Panc1 (cell line): Measurements from ENCODE around the gene SARNP. TPM values are rescaled to one million over a fixed set of nuclear protein-coding genes. Genes with fewer than 3 reads are reported as not detected.

Source experiments
- ATAC-seq: fragments of 200-7000 bp; cut with Tn5 transposase; 2 replicates; pipeline ENCODE4 v1.9.1; 2020; ENCODE audit warnings: mild to moderate bottlenecking, moderate library complexity
- BruUV-seq: library from RNA; stranded (reverse); fragments of 400-500 nt; replicated peaks from 2 replicates; lab custom pipeline; 2021; lab: Mats Ljungman, UMichigan
- CTCF ChIA-PET: fragments of 300-600 bp; sonication (Branson Sonifier 250); formaldehyde crosslinking; loops from one replicate; lab custom pipeline; 2022; ENCODE audit warnings: antibody characterized with exemption; lab: Charles Lee
- POLR2A ChIA-PET: fragments of 300-600 bp; sonication (Branson Sonifier 250); formaldehyde crosslinking; loops from one replicate; lab custom pipeline; 2022; ENCODE audit warnings: antibody characterized with exemption; lab: Charles Lee
- DNase-seq: peaks from one replicate; pipeline ENCODE4 v3.0.0-alpha.2; 2010; ENCODE audit warnings: low read depth, low spot score
- H3K27ac ChIP-seq: 2 replicates; pipeline ENCODE4 v1.5.1; 2011; ENCODE audit warnings: mild to moderate bottlenecking, low read length, inconsistent platforms
- H3K27me3 ChIP-seq: fragments of 200-500 bp; sonication (Bioruptor generic); 2 replicates; pipeline ENCODE4 v1.6.0; 2014; ENCODE audit warnings: low read length, inconsistent platforms; ENCODE audit not compliant: control insufficient read depth, insufficient read depth
- H3K36me3 ChIP-seq: fragments of 200-500 bp; sonication (Bioruptor generic); 2 replicates; pipeline ENCODE4 v1.5.1; 2014; ENCODE audit warnings: inconsistent platforms, mild to moderate bottlenecking, low read length, moderate library complexity; ENCODE audit not compliant: control insufficient read depth, insufficient read depth
- H3K4me1 ChIP-seq: 2 replicates; pipeline ENCODE4 v1.5.1; 2011; ENCODE audit warnings: inconsistent platforms, mild to moderate bottlenecking, low read length, moderate library complexity; ENCODE audit not compliant: control insufficient read depth, insufficient read depth
- H3K4me3 ChIP-seq, 2 experiments: 2 replicates each; pipeline ENCODE4 v1.5.1; 2011 to 2012; ENCODE audit warnings: low read depth in 2 of 2, low read length in 2 of 2, mild to moderate bottlenecking in 2 of 2, inconsistent platforms in 1 of 2, moderate library complexity in 1 of 2
- H3K9me3 ChIP-seq: fragments of 200-500 bp; sonication (Bioruptor generic); 2 replicates; pipeline ENCODE4 v1.5.1; 2014; ENCODE audit warnings: low read depth, mild to moderate bottlenecking, inconsistent platforms, low read length, moderate library complexity; ENCODE audit not compliant: control insufficient read depth, insufficient read depth
- CTCF ChIP-seq: fragments of 450-650 bp; IDR thresholded peaks from 2 replicates; pipeline ENCODE4 v1.5.1; 2017; ENCODE audit warnings: mild to moderate bottlenecking
- POLR2AphosphoS5 ChIP-seq: IDR thresholded peaks from 2 replicates; pipeline ENCODE4 v1.6.1; 2012; ENCODE audit warnings: mild to moderate bottlenecking, low read depth, low read length, moderate library complexity
- REST ChIP-seq, 2 experiments: IDR thresholded peaks; 2 replicates each; pipeline ENCODE4 v1.6.1; 2011 to 2012; ENCODE audit warnings: low read depth in 2 of 2, control low read depth in 1 of 2, low read length in 1 of 2, mild to moderate bottlenecking in 1 of 2, moderate library complexity in 1 of 2; ENCODE audit not compliant: insufficient read depth in 1 of 2
- SIN3A ChIP-seq: IDR thresholded peaks from 2 replicates; pipeline ENCODE4 v1.6.1; 2012; ENCODE audit warnings: low read depth, mild to moderate bottlenecking, low read length, moderate library complexity, borderline replicate concordance; ENCODE audit not compliant: insufficient read depth
- TCF7L2 ChIP-seq: IDR thresholded peaks from 2 replicates; pipeline ENCODE4 v1.6.1; 2011; ENCODE audit warnings: mild to moderate bottlenecking, low read depth, low read length, inconsistent platforms
- in situ Hi-C: cut with HindIII; loops from 2 replicates; pipeline ENCODE4 v1.10.0; 2016; ENCODE audit warnings: low sequenced_read_pairs, low pct_unique_long_range_greater_than_20kb
- intact Hi-C: fragments of 100-400 bp; cut with micrococcal nuclease; formaldehyde crosslinking; loops from one replicate; pipeline ENCODE4 v1.10.0; 2022; ENCODE audit not compliant: unreplicated experiment
- total RNA-seq: library from RNA; stranded (reverse); gene quantifications from one replicate; pipeline ENCODE4 v1.2.1, GENCODE V29; 2021; ENCODE audit not compliant: unreplicated experiment

SARNP gene
- total RNA-seq, 1 experiment from 2014 or later, result 69.3 TPM

GRCh38 chr12:55708695-55709233 is 108.8 kb downstream of the SARNP start:
- no peaks in the 10 kb centered on the region for H3K9me3 ChIP-seq
- ATAC-seq (no peak), DNase-seq (no peak)
- TF ChIP-seq SIN3A (no peak), REST (IDR thresholded peaks at IDR 0.05; ENCODE audit: insufficient read depth in 1 of 2, low read depth in 2 of 2, low read length in 1 of 2) (no peak), CTCF (no peak), TCF7L2 (no peak), POLR2AphosphoS5 (no peak)
- no peak overlapping the region for H3K4me3 ChIP-seq
- POLR2A ChIA-PET, result no interaction called here
- BruUV-seq, result no TSS peak
- H3K36me3 ChIP-seq, result no peaks in the 10 kb centered on the region
- intact Hi-C loops (no loop called here), in situ Hi-C loops (no loop called here)
- no peaks in the 10 kb centered on the region; the same call in 1 of the 2 replicates for H3K4me1 ChIP-seq
- CTCF ChIA-PET, result no interaction called here
- peaks cover 13% of the 10 kb centered on the region for H3K27me3 ChIP-seq
- H3K27ac ChIP-seq, result no peak overlapping the region

GRCh38 chr12:55707841-55708694 is 109.5 kb downstream of the SARNP start, which contains the start of gene ITGA7:
TSS of gene ITGA7 (minus strand) at chr12:55707904. CDS start at chr12:55707682, 222 bp downstream.
- no peaks in the 10 kb centered on the region for H3K36me3 ChIP-seq
- peak; percentile 77 for ATAC-seq
- H3K4me3 ChIP-seq, result peak within 1 kb of the TSS; percentile 29 to 34
- no peak for TF ChIP-seq SIN3A
- TF ChIP-seq REST (IDR thresholded peaks at IDR 0.05; ENCODE audit: insufficient read depth in 1 of 2, low read depth in 2 of 2, low read length in 1 of 2), result no peak
- no peak for TF ChIP-seq POLR2AphosphoS5
- TF ChIP-seq CTCF, result no peak
- no peak for TF ChIP-seq TCF7L2
- no TSS peak for BruUV-seq
- H3K9me3 ChIP-seq, result no peaks in the 10 kb centered on the region
- peaks cover 13% of the 10 kb centered on the region for H3K27me3 ChIP-seq
- CTCF ChIA-PET, result no interaction called here
- no peak for DNase-seq
- no peaks in the 10 kb centered on the region; the same call in 1 of the 2 replicates for H3K4me1 ChIP-seq
- POLR2A ChIA-PET, result no interaction called here
- in situ Hi-C loops, result no loop called here
- no peak within 1 kb of the TSS for H3K27ac ChIP-seq
- intact Hi-C loops, result no loop called here
